Activated CD4-positive, alpha-beta T cell treated with anti-CD3 and anti-CD28 coated beads, Interleukin-2, amount 50 U/mL, for 1 hour (primary cell): Measurements from ENCODE around the gene KPNB1.
"Not testable (repeated sequence)": the region's sequence is repeated elsewhere in the genome, so short reads cannot be mapped to it uniquely, and the experiment has no call there.

Experiments
- DNase-seq: peaks from one replicate; pipeline ENCODE4 v3.0.0-alpha.2; 2020

Gene KPNB1

DNA sequence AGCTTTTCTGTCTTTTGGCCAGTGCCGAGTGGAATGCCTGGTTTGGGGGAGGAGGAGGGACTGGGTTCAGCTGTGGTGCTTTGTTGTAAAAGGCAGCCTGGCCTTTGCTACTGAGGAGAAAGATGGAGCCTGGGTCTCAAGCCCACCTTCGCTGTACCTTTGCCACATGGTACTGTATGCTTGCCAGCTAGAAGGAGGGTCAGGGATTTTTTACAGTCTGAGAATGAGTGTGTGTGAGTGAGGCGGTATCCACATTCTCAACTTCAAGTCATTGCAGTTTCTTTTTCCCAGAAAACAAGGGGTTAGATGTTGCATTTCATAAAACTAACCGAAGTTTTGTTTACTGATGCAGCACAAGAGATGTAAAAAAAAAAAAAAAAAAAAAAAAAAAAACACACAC, 33.0 kb downstream of the KPNB1 start:
- not testable (repeated sequence) for DNase-seq

DNA sequence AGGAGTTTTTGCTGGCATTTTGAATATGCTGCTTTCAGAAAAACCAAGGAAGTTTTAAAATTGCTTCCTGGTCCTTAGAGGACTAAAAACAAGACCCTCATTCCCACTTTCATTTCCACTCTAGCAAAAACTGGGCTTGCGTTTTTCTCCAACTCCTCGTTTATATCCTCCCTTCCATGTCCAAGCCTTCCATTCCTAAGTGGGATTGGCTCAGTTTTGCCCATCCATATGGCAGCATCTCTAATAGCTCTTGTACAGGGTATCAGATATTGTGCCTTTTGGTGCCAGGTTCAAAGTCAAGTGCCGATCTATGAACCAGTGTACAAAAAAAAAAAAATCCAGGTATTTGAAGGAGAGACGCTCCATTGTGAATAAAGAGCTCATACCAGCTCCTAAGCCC, 34.3 kb downstream of the KPNB1 start:
- no peak for DNase-seq

DNA sequence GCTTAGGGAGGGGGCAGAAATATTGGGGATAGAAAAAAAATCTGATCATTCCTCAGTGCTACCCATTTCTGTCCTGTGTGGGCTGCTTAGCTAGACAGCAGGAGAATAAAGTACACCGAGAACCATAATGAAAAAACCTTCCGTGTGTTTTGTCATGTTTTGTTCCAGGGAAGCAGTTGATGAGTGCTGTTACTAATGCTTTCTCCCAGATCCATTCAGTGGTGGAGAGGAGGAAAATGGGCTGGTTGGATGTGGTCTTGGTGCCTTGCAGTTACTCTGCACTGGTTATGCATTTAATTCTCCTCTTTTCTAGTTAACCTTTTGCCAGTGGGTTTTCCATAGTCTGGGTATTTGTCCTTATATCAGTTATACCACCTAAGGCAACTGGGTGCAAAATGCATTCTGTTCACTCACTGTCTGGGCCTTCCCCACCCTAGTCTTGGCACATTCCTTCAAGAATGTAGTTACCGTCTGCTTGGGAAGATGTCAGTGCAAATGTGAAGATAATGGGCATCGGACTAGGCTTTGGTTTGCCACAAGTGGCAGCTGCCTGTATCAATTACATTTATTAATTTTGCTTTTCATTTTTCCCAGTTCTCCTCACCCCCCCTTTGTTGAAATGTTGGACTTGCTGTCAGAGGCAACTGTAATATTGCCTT, 34.9 kb downstream of the KPNB1 start:
- DNase-seq, result no peak

DNA sequence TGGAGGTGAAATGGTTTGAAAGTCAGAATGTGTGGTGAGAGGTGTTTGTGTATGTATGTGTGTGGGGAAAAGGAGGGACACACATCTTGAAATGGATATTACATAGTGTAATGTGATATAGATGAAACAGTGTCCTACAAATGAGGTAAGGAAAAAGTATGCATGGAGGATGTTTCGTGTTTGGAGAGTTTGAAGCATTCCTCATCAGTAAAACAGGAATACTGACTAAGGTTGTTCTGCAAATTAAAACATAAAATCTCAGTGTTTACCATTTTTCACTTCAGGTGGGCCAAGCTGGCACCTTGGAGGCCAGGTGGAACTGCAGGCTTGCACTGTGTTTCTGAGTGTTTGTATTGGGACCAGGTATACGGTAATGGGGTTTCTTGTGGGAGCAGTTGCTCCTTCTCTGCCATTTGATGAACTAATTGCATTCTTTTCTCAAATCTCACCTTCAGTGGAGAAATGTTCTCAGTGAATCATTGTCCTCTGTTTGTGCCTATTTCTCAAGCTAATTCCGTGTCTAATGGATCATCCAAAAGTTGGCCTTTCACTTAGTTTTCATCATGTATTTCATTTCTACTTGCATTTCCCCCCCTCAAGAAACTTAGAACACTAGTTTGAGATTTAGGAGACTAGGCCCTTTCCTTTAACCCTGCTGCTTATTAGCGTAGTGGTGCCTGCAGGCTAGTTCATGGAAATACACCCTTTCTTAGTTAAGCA, 36.0 kb downstream of the KPNB1 start:
- DNase-seq, result no peak

DNA sequence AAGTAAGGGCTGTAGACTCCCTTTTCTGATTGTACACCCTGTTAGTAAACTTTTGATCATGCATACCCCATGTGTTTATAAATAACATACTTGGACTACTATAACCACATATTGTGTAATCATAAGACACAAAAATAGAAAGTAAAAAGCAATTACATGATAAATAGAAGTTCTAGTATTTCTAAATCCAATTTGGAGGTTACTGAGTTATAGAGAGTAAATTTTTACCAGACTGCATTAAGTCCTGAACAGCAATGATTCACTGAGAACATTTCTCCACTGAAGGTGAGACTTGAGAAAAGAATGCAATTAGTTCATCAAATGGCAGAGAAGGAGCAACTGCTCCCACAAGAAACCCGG, 36.5 kb downstream of the KPNB1 start:
- no peak for DNase-seq

DNA sequence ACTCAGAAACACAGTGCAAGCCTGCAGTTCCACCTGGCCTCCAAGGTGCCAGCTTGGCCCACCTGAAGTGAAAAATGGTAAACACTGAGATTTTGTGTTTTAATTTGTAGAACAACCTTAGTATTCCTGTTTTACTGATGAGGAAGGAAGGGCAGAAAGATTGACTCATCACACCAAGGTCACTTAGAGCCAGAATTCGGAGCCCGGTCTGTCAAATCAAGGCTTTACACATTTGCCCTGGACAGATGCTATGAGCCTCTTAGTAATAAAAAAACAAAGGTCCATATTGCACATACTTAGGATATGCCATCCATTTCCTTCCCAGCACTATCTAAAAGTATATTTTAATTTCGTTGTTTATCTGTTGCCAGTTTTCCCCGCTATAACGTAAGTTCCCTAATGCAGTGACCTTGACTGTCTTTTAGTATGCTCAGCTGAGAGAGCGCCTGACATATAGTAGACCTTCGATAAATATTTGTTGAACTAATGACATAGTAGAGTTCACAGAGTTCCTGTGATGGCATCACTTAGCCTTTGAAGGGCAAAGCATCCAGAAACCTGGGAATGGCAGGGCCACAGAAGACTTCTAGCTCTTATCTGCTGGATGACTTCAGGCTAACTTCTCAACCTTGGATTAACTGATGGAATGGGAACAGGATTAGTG, 37.1 kb downstream of the KPNB1 start:
- DNase-seq, result no peak

DNA sequence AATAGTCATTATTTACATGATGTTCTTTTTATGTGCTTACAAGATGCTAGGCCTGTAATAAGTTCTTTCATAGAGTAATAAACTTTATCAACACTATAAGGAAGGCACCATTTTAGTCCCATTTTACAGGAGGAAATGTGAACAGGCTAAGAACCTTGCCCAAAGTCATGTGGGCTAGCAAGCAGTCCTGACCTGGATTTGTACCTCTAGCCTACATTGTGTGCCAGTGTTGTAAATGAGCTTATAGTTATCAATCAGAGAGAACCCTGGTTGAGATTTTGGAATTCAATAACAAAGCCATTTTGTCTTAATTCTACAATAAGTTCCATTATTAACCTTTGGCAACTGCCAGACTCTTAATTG, 37.6 kb downstream of the KPNB1 start:
- DNase-seq, result no peak

DNA sequence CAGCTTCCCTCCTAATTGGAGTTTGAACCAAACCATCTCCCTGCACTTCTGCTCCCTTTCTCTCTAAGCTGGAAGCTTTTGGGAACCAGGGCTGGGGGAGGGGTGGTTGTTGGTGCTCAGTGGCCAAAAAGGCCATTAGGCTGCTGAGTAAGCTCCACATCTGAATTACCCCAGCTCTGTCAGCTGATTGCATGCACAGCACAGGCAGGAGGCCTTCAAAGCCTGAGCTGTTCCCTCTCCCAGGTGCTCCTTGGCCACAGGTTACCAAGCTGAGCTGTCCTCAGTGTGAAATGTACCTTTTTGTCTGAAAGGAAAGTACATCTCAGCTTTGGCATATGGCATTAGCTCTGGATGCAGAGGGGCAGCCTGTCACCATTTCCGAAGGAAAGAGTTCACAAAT, 38.0 kb downstream of the KPNB1 start:
- no peak for DNase-seq

DNA sequence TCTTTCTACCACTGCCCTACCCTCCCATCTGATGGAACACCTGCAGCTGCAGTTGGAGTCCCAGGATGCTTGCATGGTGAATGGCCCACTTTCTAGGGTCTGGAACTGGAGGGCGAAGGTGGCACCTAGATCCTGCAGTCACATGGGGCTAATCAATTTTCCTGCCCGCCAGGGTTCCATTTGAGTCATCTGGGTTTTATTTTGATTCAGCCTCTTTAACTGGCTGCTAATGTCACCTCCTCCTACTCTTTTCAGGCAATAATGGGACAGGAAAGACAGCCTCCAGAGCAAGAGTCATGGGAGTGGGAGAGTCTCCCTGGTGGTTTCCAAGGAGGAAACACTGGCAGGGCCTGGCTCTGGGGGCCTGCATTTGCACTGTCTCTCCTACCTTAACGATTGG, 40.4 kb downstream of the KPNB1 start:
- no peak for DNase-seq

DNA sequence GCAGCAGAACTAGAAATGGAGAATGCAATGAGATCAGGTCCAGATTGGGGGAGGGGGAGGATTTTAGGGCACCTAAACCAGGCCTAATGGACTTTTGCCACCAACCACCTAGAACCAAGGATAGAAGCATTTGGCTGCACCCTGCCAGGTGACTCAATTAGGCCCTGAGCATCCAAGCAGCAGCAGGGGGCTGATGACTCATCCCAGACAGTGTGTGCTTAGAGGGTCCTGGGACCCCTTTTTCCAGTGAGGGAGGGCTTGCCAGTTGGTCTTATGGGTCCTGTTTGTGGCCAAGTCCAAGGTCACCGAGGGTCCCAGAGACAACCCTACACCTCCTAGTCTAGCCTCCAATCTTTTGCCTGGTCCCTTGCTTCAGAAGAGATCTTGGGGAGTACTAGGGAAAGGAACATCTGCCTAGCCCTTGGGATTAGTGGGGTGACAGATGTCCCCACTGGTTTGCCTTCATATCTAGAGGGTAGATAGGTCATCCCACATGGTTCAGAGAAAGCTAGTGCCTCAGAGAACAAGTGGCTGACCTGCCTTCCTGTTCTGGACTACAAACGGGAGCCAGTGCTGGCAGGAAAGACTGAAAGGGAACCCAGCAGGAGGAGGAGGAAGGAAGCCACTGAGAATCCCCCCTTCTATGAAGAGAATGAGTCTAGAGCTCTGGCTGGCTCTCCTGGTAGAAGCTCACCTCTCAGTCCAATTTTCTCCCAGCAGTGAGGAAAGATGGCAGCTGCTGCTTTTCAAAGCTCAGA, 42.6 kb downstream of the KPNB1 start:
- DNase-seq, result no peak

DNA sequence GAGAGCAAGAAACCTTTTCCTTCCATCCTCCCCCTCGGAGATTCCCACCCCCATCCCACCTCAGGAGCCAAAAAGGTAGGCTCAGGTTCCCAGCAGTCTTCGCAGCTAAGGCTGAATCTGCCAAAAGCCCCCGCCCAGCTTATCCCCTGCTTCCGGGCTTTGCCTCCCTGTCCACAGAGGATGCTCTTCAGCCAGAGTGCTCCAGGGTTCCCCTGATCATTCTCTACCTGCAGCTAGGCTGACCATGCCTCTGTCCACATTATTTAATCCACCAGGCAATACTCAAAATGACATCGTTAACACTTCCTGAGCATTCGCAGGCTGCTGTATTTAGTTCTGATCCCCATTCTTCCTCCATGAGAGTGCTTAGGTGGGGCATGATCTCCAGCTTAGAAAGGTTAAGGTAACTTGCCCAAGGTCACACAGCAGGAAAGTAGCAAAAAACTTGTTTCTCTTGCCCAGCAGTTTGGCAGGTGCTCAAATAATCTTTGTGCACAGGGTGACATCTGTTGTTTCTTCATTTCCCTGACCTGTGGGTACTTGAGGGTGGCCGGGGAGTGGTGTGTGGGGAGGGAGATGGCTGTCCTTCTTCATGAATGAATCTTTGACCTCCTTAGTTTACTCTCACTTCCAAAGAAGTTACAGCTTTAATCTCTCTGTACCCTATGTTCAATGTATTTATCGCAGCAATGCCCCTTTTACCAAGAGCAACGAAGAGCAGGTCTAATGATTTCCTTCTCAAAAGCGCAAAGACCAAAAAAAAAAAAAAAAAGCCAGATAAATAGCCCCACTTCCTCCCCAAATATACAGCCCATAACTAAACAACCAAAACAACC, 43.4 kb downstream of the KPNB1 start:
- DNase-seq, result no peak

DNA sequence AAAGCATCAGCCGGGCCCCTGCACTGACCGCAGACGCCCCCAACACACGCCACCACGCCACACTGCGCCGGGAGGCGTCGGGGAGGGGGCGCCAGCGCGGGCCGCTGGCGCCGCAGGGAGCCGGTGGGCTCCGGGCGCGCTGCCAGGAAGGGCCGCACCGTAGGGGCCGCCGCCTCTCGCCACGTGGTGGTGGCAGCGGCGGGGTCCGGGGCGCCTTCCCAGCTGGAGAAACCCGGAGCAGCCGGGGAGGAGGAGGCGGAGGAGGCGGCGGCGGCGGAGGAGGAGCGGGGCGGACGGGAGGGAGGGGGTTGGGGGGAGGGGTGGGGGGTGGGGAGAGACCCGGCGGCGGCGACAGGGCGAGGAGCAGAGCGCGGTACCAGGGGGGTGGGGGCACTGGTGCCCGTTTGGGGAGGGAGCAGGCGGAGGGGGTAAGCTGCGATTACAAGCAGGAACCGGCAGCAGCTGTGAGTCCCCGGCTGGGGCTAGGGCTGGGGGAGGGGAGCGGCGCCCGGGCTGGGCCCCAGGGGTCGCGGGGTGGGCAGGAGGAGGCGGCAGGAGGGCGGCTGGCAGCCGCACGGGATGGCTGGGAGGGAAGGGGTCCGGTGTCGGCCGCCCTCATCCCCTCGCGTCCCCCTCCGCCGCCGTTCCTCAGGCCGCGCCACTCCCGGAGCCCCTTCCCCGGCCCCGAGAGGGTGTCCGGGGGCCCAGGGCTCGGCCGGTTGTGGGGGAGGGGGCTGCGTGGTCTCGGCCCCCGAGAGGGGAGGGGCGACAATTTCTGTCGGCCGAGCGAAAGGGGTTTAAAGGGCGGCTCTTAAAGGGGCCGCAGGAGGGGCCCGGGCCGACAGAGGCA, 44.2 kb downstream of the KPNB1 start, which contains the start of gene TBKBP1:
Gene TBKBP1, plus strand, starts transcription at position 431 of the 850 bp plus-strand sequence. CDS start 1,952 bp downstream, outside the sequence.
- peak; percentile 45 for DNase-seq

DNA sequence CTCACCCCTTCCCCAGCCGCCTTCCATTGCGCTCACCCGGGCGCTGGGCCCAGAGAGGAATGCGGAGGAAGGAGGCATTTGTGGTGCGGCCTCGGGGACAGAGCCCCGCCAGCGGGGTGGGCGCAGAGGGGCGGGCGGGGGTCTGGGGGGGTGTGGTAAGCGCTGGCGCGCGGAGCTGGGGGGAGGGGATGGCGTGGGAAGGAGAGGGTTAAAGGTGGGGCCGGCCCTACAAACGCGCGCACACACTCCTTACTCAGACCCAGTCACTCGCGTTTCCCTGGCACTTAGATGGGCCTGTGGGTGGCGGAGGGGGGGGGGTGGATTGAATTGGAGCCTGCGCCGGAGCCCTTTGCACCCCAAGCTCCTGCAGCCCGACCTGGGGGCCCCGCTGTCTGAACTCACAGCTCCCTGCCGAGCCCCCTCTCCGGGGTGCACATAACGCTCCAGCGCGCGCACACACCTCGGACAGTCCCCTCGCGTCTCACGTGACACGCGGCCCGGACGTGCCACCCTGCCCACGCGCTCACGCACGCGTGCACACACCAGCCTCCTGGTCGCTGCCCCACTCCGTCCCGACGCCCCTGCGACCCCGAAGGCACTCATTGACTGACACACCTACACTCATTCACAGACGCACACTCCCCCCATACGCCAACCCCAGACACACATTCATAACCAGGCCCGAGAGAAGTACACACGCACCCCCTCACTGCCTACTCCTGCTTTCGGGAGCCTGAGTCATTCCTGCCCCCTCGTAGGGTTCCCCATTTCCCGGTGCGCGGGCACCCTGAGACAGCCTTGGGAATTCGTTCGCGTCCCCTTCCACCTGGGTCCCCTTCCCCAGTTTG, 45.1 kb downstream of the KPNB1 start:
- DNase-seq, result peak; percentile 31

DNA sequence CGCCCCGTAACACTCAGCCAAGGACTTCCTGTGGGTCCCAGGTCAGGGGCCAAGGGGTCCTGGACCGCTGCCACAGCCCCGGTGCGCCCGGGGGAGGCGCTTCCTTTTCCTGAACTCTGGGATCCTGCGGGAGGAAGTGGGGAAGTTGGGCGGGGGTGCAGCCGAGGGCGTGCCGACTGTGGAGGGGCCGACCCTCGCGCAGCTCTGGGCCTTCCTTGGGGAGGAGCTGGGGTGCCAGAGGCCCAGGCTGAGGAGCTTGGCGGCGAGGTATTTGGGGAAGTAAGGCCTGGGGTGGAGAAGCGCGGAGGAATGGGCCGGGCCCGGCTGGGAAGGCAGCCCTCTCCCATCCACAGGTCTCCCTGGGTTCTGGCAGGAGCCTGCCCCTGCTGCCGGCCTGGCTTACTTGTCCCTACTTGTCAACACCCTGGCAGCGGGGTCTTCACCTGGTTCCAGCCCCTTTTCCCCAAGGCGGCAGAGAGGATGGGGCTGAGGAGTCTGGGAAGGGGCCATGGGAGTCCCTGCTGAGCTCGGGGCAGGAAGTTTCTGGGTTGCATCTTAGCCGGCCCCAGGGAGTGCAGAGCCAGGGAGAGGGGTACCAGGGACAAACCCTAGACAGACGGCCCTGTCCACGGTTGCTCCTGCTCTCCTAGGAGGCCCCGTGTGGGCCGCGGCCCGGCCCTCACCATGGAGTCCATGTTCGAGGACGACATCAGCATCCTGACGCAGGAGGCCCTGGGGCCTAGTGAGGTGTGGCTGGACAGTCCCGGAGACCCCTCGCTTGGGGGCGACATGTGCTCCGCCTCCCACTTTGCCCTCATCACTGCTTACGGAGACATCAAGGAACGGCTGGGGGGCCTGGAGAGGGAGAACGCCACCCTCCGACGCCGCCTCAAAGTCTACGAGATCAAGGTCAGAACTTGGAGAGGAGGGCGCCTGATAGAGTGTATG, 46.0 kb downstream of the KPNB1 start:
- DNase-seq, result no peak

DNA sequence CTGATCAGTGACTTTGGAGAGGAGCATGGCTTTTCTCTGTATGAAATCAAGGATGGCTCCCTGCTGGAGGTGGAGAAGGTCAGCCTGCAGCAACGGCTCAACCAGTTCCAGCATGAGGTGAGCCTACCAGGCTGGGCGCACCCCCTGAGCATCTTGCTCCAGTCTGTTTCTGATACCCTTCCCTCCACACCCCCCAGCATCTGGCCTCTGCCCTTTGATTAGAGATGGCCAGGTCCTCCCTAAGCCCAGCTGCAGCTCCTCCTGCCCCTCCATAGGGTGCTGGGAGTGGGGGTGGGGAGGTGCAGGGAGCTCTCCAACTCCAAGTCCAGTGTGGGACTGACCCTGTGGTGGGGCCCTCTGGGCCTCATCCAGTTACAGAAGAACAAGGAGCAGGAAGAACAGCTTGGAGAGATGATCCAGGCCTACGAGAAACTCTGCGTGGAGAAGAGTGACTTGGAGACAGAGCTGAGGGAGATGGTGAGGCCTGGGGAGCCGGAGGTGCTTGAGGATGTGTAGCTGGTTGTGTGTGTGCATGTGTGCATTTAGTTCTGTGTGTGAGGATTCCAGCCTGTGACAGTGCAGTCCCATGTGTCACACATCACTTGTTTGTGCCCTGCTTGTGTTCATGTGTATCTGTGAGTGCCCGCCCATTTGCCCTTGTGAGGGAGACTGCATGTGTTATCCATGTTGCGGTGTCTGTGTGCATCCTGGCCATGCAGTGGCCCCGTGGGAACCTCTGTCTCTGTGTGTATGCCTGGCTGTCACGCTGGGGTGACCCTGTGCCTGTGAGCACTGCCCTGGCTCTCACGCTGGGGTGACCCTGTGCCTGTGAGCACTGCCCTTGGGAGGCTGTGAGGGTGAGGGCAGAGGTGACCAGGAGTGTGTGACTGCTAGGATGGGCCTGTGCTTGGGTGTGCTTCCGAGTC, 47.3 kb downstream of the KPNB1 start:
- no peak for DNase-seq

DNA sequence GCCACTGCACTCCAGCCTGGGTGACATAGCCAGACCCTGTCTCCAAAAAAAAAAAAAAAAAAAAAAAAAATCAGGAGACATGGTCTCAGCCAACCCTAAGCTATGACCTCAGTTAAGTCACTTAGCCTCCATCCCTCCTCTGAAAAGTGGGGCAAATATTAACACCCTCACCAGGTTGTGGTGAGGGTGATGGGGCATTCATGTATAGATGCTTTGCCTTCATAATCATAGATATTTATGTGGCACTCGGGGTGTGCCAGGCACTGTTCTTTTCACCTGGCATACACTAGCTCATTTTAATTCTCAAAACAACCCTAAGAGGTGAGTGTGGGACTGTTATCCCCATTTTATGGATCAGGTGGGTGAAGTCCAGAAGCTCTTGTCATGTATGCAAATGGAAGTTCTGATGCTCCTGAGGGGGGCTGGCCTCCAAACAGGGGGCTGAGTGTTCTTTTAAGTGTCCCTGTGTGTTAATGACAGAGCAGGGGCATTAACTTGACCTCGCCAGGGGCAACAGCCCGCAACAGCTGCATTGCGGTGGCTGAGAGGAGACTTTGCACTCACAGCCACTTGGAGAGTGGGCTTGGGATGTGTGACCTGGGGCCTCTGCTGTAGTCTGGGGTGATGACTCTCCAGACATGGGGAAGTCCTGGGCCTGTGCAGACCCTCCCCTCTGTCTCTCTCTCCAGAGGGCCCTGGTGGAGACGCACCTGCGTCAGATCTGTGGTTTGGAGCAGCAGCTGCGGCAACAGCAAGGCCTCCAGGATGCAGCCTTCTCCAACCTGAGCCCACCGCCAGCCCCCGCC, 48.4 kb downstream of the KPNB1 start:
- DNase-seq, result no peak
